K562 (cell line): Measurements from ENCODE around the gene SIRT5. TPM values are rescaled to one million over a fixed set of nuclear protein-coding genes. Genes with fewer than 3 reads are reported as not detected.

Experiments used
- ATAC-seq: fragments of 200-7000 bp; cut with Tn5 transposase; 3 replicates; pipeline ENCODE4 v1.9.1; 2020; ENCODE audit warnings: moderate library complexity
- BruUV-seq: library from RNA; stranded (reverse); fragments of 400-500 nt; replicated peaks from 2 replicates; lab custom pipeline; 2021; lab: Mats Ljungman, UMichigan
- CTCF ChIA-PET: fragments of 300-600 bp; formaldehyde crosslinking; extraction: SDS; loops from one replicate; lab custom pipeline; 2021; ENCODE audit warnings: low intra/inter-chr PET ratio; lab: Yijun Ruan, JAX
- POLR2A ChIA-PET: fragments of 300-600, 350-650 bp; sonication (Branson Sonifier 250); formaldehyde crosslinking; extraction: SDS; loops from one replicate; lab custom pipeline; 2021; ENCODE audit warnings: antibody characterized with exemption, inconsistent platforms; lab: Yijun Ruan, JAX
- DNase-seq, 4 experiments: peaks; one replicate each; pipeline versions ENCODE4 v3.0.0 to v3.0.0-alpha.2; 2011 to 2018; ENCODE audit warnings: low spot score in 3 of 4, mixed read lengths in 3 of 4; ENCODE audit errors: extremely low read depth in 1 of 4
- FAIRE-seq: peaks from 2 replicates; lab custom pipeline; 2011; peaks lifted over from hg19 to GRCh38; lab: Jason Lieb, UNC
- H2AFZ ChIP-seq: 2 replicates; pipeline ENCODE4 v1.6.0; 2011; ENCODE audit warnings: low read depth, low read length, control low read depth, inconsistent platforms
- H3K27ac ChIP-seq: fragments of 200-600 bp; 3 replicates; pipeline ENCODE4 v1.8.0; 2011; ENCODE audit warnings: low read depth, mild to moderate bottlenecking, control low read depth, inconsistent platforms, low read length, moderate library complexity, mixed read lengths; ENCODE audit errors: extremely low read depth
- H3K27me3 ChIP-seq, 2 experiments: fragments of 300-600 bp in 1 of 2; 2 replicates in 1 of 2; 3 replicates in 1 of 2; pipeline versions ENCODE4 v1.6.0 to v1.8.0; 2011; ENCODE audit warnings: inconsistent platforms in 2 of 2, low read length in 2 of 2, mild to moderate bottlenecking in 1 of 2, mixed read lengths in 1 of 2, moderate library complexity in 1 of 2; ENCODE audit not compliant: control insufficient read depth in 2 of 2, insufficient read depth in 2 of 2
- H3K36me3 ChIP-seq: fragments of 300-600 bp; 3 replicates; pipeline ENCODE4 v1.8.0; 2011; ENCODE audit warnings: mild to moderate bottlenecking, low read length, inconsistent platforms; ENCODE audit not compliant: control insufficient read depth, insufficient read depth
- H3K4me1 ChIP-seq, 2 experiments: fragments of 200-600 bp in 1 of 2; replicated peaks in 1 of 2; 2 replicates in 1 of 2; 3 replicates in 1 of 2; pipeline versions ENCODE4 v1.5.1 to v1.8.0; 2011; ENCODE audit warnings: inconsistent platforms in 2 of 2, low read length in 2 of 2, mild to moderate bottlenecking in 1 of 2, mixed read lengths in 1 of 2, moderate library complexity in 1 of 2; ENCODE audit not compliant: control insufficient read depth in 2 of 2, insufficient read depth in 2 of 2
- H3K4me2 ChIP-seq: 2 replicates; pipeline ENCODE4 v1.6.1; 2011; ENCODE audit warnings: low read length, control low read depth, inconsistent platforms, mixed read lengths; ENCODE audit not compliant: insufficient read depth
- H3K4me3 ChIP-seq: fragments of 200-600 bp; sonication (generic), shearing (Covaris generic); 2 replicates; pipeline ENCODE4 v1.5.1; 2016; ENCODE audit warnings: control low read depth, inconsistent platforms
- H3K79me2 ChIP-seq: fragments of 200-600 bp; 3 replicates; pipeline ENCODE4 v1.8.0; 2011; ENCODE audit warnings: low read length, inconsistent platforms; ENCODE audit not compliant: control insufficient read depth, insufficient read depth
- H3K9ac ChIP-seq, 2 experiments: 2 replicates each; pipeline versions ENCODE4 v1.6.0 to v1.6.1; 2011; ENCODE audit warnings: low read depth in 2 of 2, low read length in 2 of 2, control low read depth in 1 of 2, inconsistent platforms in 1 of 2, mild to moderate bottlenecking in 1 of 2, mixed read lengths in 1 of 2; ENCODE audit not compliant: insufficient read depth in 1 of 2
- H3K9me1 ChIP-seq: one replicate; pipeline ENCODE4 v1.6.0; 2011; ENCODE audit warnings: inconsistent platforms, mild to moderate bottlenecking, low read length, moderate library complexity; ENCODE audit not compliant: control insufficient read depth, insufficient read depth
- H3K9me3 ChIP-seq: replicated peaks from 2 replicates; pipeline ENCODE4 v1.5.1; 2011; ENCODE audit warnings: low read depth, low read length, inconsistent platforms; ENCODE audit not compliant: control insufficient read depth, insufficient read depth
- H4K20me1 ChIP-seq: replicated peaks from 2 replicates; pipeline ENCODE4 v1.6.1; 2011; ENCODE audit warnings: low read length, inconsistent platforms, mixed read lengths; ENCODE audit not compliant: control insufficient read depth, insufficient read depth
- BCOR ChIP-seq: fragments of 450-650 bp; IDR thresholded peaks from 2 replicates; pipeline ENCODE4 v1.6.1; 2016
- ESRRA ChIP-seq: fragments of 450-650 bp; IDR thresholded peaks from 2 replicates; pipeline ENCODE4 v1.6.1; 2014; ENCODE audit warnings: low read depth, mild to moderate bottlenecking, moderate library complexity, borderline replicate concordance
- PYGO2 ChIP-seq: fragments of 450-650 bp; IDR thresholded peaks from 2 replicates; pipeline ENCODE4 v1.6.1; 2016; ENCODE audit warnings: mild to moderate bottlenecking, missing genetic modification characterization, moderate library complexity, missing compliant biosample characterization
- RBM25 ChIP-seq: fragments of 200-400 bp; formaldehyde crosslinking; IDR thresholded peaks from 2 replicates; pipeline ENCODE4 v1.6.1; 2018; ENCODE audit warnings: low read length, low read depth, moderate library complexity; ENCODE audit not compliant: severe bottlenecking
- ZNF121 ChIP-seq: sonication (generic); formaldehyde crosslinking; conservative IDR thresholded peaks from 2 replicates; pipeline ENCODE4 v1.8.0; 2022; ENCODE audit warnings: missing genetic modification reagents
- ZNF165 ChIP-seq: fragments of 250-450 bp; sonication (Bioruptor Pico); IDR thresholded peaks from 2 replicates; pipeline ENCODE4 v1.4.0; 2020; ENCODE audit warnings: borderline replicate concordance
- ZNF24 ChIP-seq: fragments of 450-650 bp; IDR thresholded peaks from 2 replicates; pipeline ENCODE4 v1.6.1; 2016
- ZNF699 ChIP-seq: fragments of 250-450 bp; sonication (Bioruptor Pico); IDR thresholded peaks from 2 replicates; pipeline ENCODE4 v1.8.0; 2021; ENCODE audit warnings: mild to moderate bottlenecking, moderate library complexity; ENCODE audit not compliant: insufficient replicate concordance
- WGBS: fragments of 100-300 bp; shearing (Covaris generic); methylation state at CpG from one replicate; pipeline ENCODE4 v1.1.6; 2016; ENCODE audit warnings: low coverage, mixed read lengths; ENCODE audit not compliant: insufficient coverage; ENCODE audit errors: missing lambda C conversion rate; 5-methylcytosine and 5-hydroxymethylcytosine counted together
- in situ Hi-C: fragments of 300-500 bp; cut with MboI; formaldehyde crosslinking; loops from 4 replicates; pipeline ENCODE4 v1.15.0; 2018; ENCODE audit warnings: inconsistent platforms, mixed read lengths
- intact Hi-C: fragments of 100-400 bp; cut with micrococcal nuclease; formaldehyde crosslinking; loops from 2 replicates; pipeline ENCODE4 v1.14.2; 2022
- polyA plus RNA-seq, 8 experiments: library from polyadenylated mRNA; depleted of rRNA in 4 of 8; stranded (reverse) in 5 of 8; unstranded in 3 of 8; fragments of >200 nt; fragmentation: Nextera tagmentation in 2 of 8; fragmentation: Illumina TruSeq in 1 of 8; extraction: Ambion mirVana in 2 of 8; extraction: Trizol in 1 of 8; gene quantifications; 2 replicates each; pipeline versions ENCODE4 v1.2.1 to v1.2.3, GENCODE V29; 2011 to 2014; ENCODE audit warnings: inconsistent platforms in 1 of 8, missing spikeins in 1 of 8
- total RNA-seq, 7 experiments: library from RNA; depleted of rRNA in 6 of 7; stranded (reverse); fragments of >200 nt in 6 of 7; fragmentation: Illumina TruSeq in 2 of 7; extraction: Trizol in 2 of 7; gene quantifications; 2 replicates each; pipeline versions ENCODE4 v1.2.1 to v1.2.3, GENCODE V29; 2011 to 2021; ENCODE audit warnings: low replicate concordance in 1 of 7
- TF ChIP-seq, protein P1 (sequence below): fragments of 450-650 bp; formaldehyde crosslinking; IDR thresholded peaks from 2 replicates; pipeline ENCODE4 v1.4.0; 2022; ENCODE audit warnings: missing genetic modification characterization
- TF ChIP-seq, protein P2 (sequence below): fragments of 250-450 bp; sonication (Bioruptor Pico); IDR thresholded peaks from 2 replicates; pipeline ENCODE4 v1.9.0; 2021; ENCODE audit warnings: mild to moderate bottlenecking, inconsistent platforms

The SIRT5 gene
- total and polyA plus RNA-seq, 9 of the 15 experiments (the other 6 are each of a cell fraction or from before 2014, with no cell fraction given) = 2.1 to 15.7 (median 11.4) TPM

DNA sequence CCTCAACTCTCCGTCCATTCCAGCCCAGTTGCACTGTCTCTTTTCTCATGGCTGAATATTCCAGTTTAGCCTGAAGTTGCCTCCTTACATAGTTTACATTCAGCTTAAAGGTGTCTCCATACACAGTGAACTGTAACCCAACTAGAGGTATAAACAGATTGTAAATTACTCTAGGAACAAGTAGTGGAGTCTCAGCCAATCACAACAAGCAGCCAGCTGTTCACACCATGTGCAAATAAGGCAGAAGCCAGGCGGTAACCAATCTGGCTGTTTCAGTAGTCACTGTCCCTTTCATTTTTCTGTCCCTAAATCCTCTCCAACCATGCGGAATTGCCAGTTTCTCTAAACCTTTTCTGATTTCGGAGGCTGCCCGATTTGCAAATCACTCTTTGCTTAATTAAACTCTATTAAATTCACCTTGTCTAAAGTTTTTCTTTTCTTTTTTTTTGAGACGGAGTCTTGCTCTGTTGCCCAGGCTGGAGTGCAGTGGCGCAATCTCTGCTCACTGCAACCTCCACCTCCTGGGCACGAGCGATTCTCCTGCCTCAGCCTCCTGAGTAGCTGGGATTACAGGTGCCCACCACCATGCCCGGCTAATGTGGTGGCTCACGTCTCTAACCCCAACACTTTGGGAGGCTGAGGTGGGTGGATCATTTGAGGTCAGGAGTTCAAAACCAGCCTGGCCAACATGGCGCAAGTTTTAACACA is 49.4 kb upstream of the SIRT5 start:
- H4K20me1 ChIP-seq = no peaks in the 10 kb centered on the region
- no peaks in the 10 kb centered on the region for H3K79me2 ChIP-seq
- no peak for FAIRE-seq
- no peak for TF ChIP-seq PYGO2 (tag)
- TF ChIP-seq ZNF121 (CRISPR knock-in tag) = 0 out of 2 replicates have a peak, but pooled peaks have one; percentile 8
- TF ChIP-seq, all 486 proteins: peak for 1
- ChIA-PET POLR2A (no interaction called here), CTCF (interaction anchor here (0.7 kb wide), 1 partner anchor 96 kb away, joined by 3 read pairs; no protein-coding TSS in a partner anchor)
- intact Hi-C loops (no loop called here), in situ Hi-C loops (no loop called here)
- Histone ChIP-seq H2AFZ (no peak overlapping the region), H3K36me3 (no peaks in the 10 kb centered on the region), H3K27me3 (peaks cover 10 to 33% of the 10 kb centered on the region in 2 experiments), H3K4me3 (no peak overlapping the region), H3K27ac (no peak overlapping the region), H3K9ac (no peak overlapping the region), H3K9me3 (no peaks in the 10 kb centered on the region), H3K9me1 (no peaks in the 10 kb centered on the region), H3K4me1 (no peaks in the 10 kb centered on the region), H3K4me2 (no peak overlapping the region)
- BruUV-seq = no TSS peak
- 16% methylated on average over 12 of the region's 12 CpGs for WGBS
- ATAC-seq (no peak), DNase-seq (no peak)

DNA sequence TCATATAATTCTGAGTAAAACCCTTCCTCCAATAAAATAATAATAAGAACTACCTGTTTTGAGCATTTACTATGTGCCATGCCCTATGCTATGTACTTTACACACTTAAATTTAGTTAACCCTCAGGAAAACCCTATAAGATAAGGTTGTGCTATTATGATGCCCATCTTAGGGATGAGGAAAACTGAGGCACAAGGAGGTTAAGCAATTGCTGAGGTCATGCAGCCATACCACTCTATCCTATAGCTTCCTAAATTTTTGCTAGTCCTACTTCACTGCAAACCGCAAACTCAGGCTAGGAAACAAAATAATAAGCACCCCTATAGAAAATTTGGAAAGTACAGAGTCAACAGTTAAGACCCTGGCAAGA is 48.1 kb upstream of the SIRT5 start:
- no peaks in the 10 kb centered on the region for H3K36me3 ChIP-seq
- no peak overlapping the region for H3K4me3 ChIP-seq
- WGBS = 0% methylated on average over 1 of the region's 1 CpG
- peaks cover 8 to 34% of the 10 kb centered on the region in 2 experiments for H3K27me3 ChIP-seq
- FAIRE-seq = no peak
- POLR2A ChIA-PET = interaction anchor here (0.6 kb wide), 1 partner anchor 78 kb away, joined by 4 read pairs; no protein-coding TSS in a partner anchor
- H4K20me1 ChIP-seq = no peaks in the 10 kb centered on the region
- in situ Hi-C loops = no loop called here
- H3K79me2 ChIP-seq = no peaks in the 10 kb centered on the region
- no peak overlapping the region for H3K4me2 ChIP-seq
- no peak overlapping the region for H2AFZ ChIP-seq
- CTCF ChIA-PET = no interaction called here
- H3K9me1 ChIP-seq = no peaks in the 10 kb centered on the region
- no peak for DNase-seq
- H3K9me3 ChIP-seq = no peaks in the 10 kb centered on the region
- TF ChIP-seq ZNF24 (no peak), ZNF699 (CRISPR knock-in tag) (no peak), BCOR (0 out of 2 replicates have a peak, but pooled peaks have one; percentile 23), ZNF165 (no peak), ESRRA (peak; percentile 73), RBM25 (peak; percentile 75)
- TF ChIP-seq, protein P1, sequence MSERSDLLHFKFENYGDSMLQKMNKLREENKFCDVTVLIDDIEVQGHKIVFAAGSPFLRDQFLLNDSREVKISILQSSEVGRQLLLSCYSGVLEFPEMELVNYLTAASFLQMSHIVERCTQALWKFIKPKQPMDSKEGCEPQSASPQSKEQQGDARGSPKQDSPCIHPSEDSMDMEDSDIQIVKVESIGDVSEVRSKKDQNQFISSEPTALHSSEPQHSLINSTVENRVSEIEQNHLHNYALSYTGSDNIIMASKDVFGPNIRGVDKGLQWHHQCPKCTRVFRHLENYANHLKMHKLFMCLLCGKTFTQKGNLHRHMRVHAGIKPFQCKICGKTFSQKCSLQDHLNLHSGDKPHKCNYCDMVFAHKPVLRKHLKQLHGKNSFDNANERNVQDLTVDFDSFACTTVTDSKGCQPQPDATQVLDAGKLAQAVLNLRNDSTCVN (CRISPR knock-in tag) = no peak
- TF ChIP-seq, protein P2, sequence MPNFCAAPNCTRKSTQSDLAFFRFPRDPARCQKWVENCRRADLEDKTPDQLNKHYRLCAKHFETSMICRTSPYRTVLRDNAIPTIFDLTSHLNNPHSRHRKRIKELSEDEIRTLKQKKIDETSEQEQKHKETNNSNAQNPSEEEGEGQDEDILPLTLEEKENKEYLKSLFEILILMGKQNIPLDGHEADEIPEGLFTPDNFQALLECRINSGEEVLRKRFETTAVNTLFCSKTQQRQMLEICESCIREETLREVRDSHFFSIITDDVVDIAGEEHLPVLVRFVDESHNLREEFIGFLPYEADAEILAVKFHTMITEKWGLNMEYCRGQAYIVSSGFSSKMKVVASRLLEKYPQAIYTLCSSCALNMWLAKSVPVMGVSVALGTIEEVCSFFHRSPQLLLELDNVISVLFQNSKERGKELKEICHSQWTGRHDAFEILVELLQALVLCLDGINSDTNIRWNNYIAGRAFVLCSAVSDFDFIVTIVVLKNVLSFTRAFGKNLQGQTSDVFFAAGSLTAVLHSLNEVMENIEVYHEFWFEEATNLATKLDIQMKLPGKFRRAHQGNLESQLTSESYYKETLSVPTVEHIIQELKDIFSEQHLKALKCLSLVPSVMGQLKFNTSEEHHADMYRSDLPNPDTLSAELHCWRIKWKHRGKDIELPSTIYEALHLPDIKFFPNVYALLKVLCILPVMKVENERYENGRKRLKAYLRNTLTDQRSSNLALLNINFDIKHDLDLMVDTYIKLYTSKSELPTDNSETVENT (CRISPR knock-in tag) = no peak
- TF ChIP-seq, all 486 proteins: peak for 3
- intact Hi-C loops = no loop called here
- no TSS peak for BruUV-seq
- H3K9ac ChIP-seq = no peak overlapping the region
- H3K4me1 ChIP-seq = no peaks in the 10 kb centered on the region
- no peak overlapping the region for H3K27ac ChIP-seq
- no peak for ATAC-seq
